Muscle layer of colon (tissue), 2 donors: Measurements from ENCODE around the gene PRX.
"Not testable (repeated sequence)": the region's sequence is repeated elsewhere in the genome, so short reads cannot be mapped to it uniquely, and the experiment has no call there.

ENCODE experiments used
- H3K27ac ChIP-seq: one replicate; pipeline ENCODE4 v1.7.0; 2013; ENCODE audit warnings: low read depth, mild to moderate bottlenecking, low read length, moderate library complexity
- H3K27me3 ChIP-seq, 2 donors: one replicate each; pipeline ENCODE4 v1.7.0; 2013; ENCODE audit warnings: low read length in 2 of 2, mild to moderate bottlenecking in 2 of 2; ENCODE audit not compliant: insufficient read depth in 2 of 2, control insufficient read depth in 1 of 2
- H3K36me3 ChIP-seq: one replicate; pipeline ENCODE4 v1.7.0; 2013; ENCODE audit warnings: mild to moderate bottlenecking, low read length; ENCODE audit not compliant: insufficient read depth
- H3K4me1 ChIP-seq: one replicate; pipeline ENCODE4 v1.7.0; 2013; ENCODE audit warnings: mild to moderate bottlenecking, low read length; ENCODE audit not compliant: insufficient read depth
- H3K4me3 ChIP-seq, 2 donors: one replicate each; pipeline ENCODE4 v1.7.0; 2013; ENCODE audit warnings: low read length in 2 of 2, low read depth in 1 of 2, mild to moderate bottlenecking in 1 of 2, moderate library complexity in 1 of 2
- H3K9ac ChIP-seq: one replicate; pipeline ENCODE4 v1.7.0; 2013; ENCODE audit warnings: low read length
- H3K9me3 ChIP-seq: one replicate; pipeline ENCODE4 v1.7.0; 2013; ENCODE audit warnings: mild to moderate bottlenecking, low read length
- donor health status: abdominal sarcoma.
- donor health status: Adenocarcinoma of cecum.

The PRX gene

GRCh38 chr19:40413291-40413845 lies at the start of gene PRX:
Gene PRX (minus strand): TSS chr19:40413378. CDS start chr19:40407932, 5,446 bp downstream.
- no peaks in the 10 kb centered on the region for H3K36me3 ChIP-seq
- no peaks in the 10 kb centered on the region for H3K9me3 ChIP-seq
- H3K27me3 ChIP-seq = no peaks in the 10 kb centered on the region
- no peak within 1 kb of the TSS for H3K27ac ChIP-seq
- H3K9ac ChIP-seq = no peak within 1 kb of the TSS
- no peak within 1 kb of the TSS for H3K4me3 ChIP-seq
- H3K4me1 ChIP-seq = peaks cover 15% of the 10 kb centered on the region

- no peak overlapping the region for H3K9ac ChIP-seq
- H3K4me1 ChIP-seq = peaks cover 14% of the 10 kb centered on the region
- H3K36me3 ChIP-seq = peaks cover 3% of the 10 kb centered on the region
- H3K4me3 ChIP-seq = no peak overlapping the region
- no peak overlapping the region for H3K27ac ChIP-seq
- no peaks in the 10 kb centered on the region for H3K9me3 ChIP-seq
- no peaks in the 10 kb centered on the region for H3K27me3 ChIP-seq
These were observed 48.6 kb upstream of the PRX start for GRCh38 chr19:40461669-40462221.

GRCh38 chr19:40460185-40460584 lies 47.0 kb upstream of the PRX start:
- Histone ChIP-seq H3K9me3 (no peaks in the 10 kb centered on the region), H3K27me3 (no peaks in the 10 kb centered on the region), H3K4me1 (peaks cover 8% of the 10 kb centered on the region), H3K9ac (no peak overlapping the region), H3K4me3 (no peak overlapping the region), H3K27ac (no peak overlapping the region), H3K36me3 (peaks cover 3% of the 10 kb centered on the region)

- Histone ChIP-seq H3K36me3 (peaks cover 3% of the 10 kb centered on the region), H3K27ac (no peak overlapping the region), H3K4me1 (no peaks in the 10 kb centered on the region), H3K27me3 (no peaks in the 10 kb centered on the region), H3K9ac (no peak overlapping the region), H3K9me3 (no peaks in the 10 kb centered on the region), H3K4me3 (no peak overlapping the region)
These were observed 45.4 kb upstream of the PRX start for GRCh38 chr19:40458597-40458974.

GRCh38 chr19:40457953-40458596 lies 44.9 kb upstream of the PRX start:
- Histone ChIP-seq H3K9me3 (no peaks in the 10 kb centered on the region), H3K36me3 (peaks cover 3% of the 10 kb centered on the region), H3K27me3 (no peaks in the 10 kb centered on the region), H3K4me3 (no peak overlapping the region), H3K27ac (no peak overlapping the region), H3K4me1 (no peaks in the 10 kb centered on the region), H3K9ac (no peak overlapping the region)

GRCh38 chr19:40457048-40457447 lies 43.9 kb upstream of the PRX start:
- Histone ChIP-seq H3K27ac (no peak overlapping the region), H3K4me3 (no peak overlapping the region), H3K27me3 (no peaks in the 10 kb centered on the region), H3K4me1 (no peaks in the 10 kb centered on the region), H3K9me3 (no peaks in the 10 kb centered on the region), H3K36me3 (peaks cover 3% of the 10 kb centered on the region), H3K9ac (no peak overlapping the region)

- H3K4me1 ChIP-seq, H3K27ac ChIP-seq, H3K27me3 ChIP-seq, H3K4me3 ChIP-seq, H3K9ac ChIP-seq, H3K9me3 ChIP-seq: not testable (repeated sequence)
- H3K36me3 ChIP-seq = peaks cover 14% of the 10 kb centered on the region
These were observed 40.8 kb upstream of the PRX start for GRCh38 chr19:40453943-40454342.

- no peak overlapping the region for H3K27ac ChIP-seq
- H3K9ac ChIP-seq = no peak overlapping the region
- no peaks in the 10 kb centered on the region for H3K9me3 ChIP-seq
- H3K27me3 ChIP-seq = no peaks in the 10 kb centered on the region
- H3K4me1 ChIP-seq = no peaks in the 10 kb centered on the region
- H3K4me3 ChIP-seq = no peak overlapping the region
- H3K36me3 ChIP-seq = peaks cover 15% of the 10 kb centered on the region
These were observed 40.1 kb upstream of the PRX start for GRCh38 chr19:40453151-40453735.

- no peaks in the 10 kb centered on the region for H3K27me3 ChIP-seq
- H3K27ac ChIP-seq = no peak overlapping the region
- peaks cover 20% of the 10 kb centered on the region for H3K36me3 ChIP-seq
- H3K9me3 ChIP-seq = no peaks in the 10 kb centered on the region
- H3K4me3 ChIP-seq = no peak overlapping the region
- no peak overlapping the region for H3K9ac ChIP-seq
- no peaks in the 10 kb centered on the region for H3K4me1 ChIP-seq
These were observed 38.8 kb upstream of the PRX start for GRCh38 chr19:40452016-40452415.

- Histone ChIP-seq H3K9me3 (no peaks in the 10 kb centered on the region), H3K9ac (no peak overlapping the region), H3K27me3 (no peaks in the 10 kb centered on the region), H3K27ac (no peak overlapping the region), H3K4me3 (no peak overlapping the region), H3K4me1 (no peaks in the 10 kb centered on the region), H3K36me3 (peaks cover 20% of the 10 kb centered on the region)
These were observed 37.5 kb upstream of the PRX start for GRCh38 chr19:40450664-40451063.

GRCh38 chr19:40449506-40449905 lies 36.3 kb upstream of the PRX start:
- peaks cover 20% of the 10 kb centered on the region for H3K36me3 ChIP-seq
- no peak overlapping the region for H3K27ac ChIP-seq
- no peak overlapping the region for H3K4me3 ChIP-seq
- no peaks in the 10 kb centered on the region for H3K9me3 ChIP-seq
- H3K27me3 ChIP-seq = no peaks in the 10 kb centered on the region
- no peaks in the 10 kb centered on the region for H3K4me1 ChIP-seq
- no peak overlapping the region for H3K9ac ChIP-seq
